ENCODE data around the gene C1QTNF7.

- no peak for TF ChIP-seq POLR2A (IDR thresholded peaks at IDR 0.05)
- TF ChIP-seq CTCF (IDR thresholded peaks at IDR 0.05): no peak
Measured at GRCh38 chr4:15459706-15460105, 31.9 kb downstream of the C1QTNF7 start.

All from body of pancreas (tissue), 4 donors.